ENCODE data around the gene OARD1. TPM values are rescaled to one million over a fixed set of nuclear protein-coding genes. Genes with fewer than 3 reads are reported as not detected.

The OARD1 gene
- total and polyA plus RNA-seq, 11 donors = 12.8 to 28.1 (median 18.5) TPM

DNA sequence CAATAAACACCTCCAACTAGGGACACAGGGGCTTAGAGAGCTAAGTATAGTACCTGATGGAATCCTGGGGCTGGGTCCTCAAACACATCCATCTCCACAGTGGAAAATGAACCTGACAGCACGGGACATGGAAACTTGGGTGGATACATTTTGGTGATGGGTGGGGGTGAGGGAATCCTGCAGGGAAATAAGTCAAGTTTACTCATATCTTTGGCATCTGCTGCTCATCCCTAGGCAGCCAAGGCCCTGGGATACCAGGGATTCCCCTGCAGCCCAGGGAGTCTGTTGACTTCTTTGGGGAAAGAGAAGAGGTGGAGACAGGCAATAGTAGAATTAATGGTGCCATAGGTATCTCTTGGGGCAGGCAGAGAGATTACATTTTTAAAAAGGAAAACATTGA is 12.6 kb downstream of the OARD1 start:
- DNase-seq = no peak
- ATAC-seq = no peak
- Histone ChIP-seq H3K9me3 (no peaks in the 10 kb centered on the region), H3K4me1 (peaks cover 0 to 65% (median 17%) of the 10 kb centered on the region in 12 donors), H3K27ac (peak overlapping the region in 9 of 12 donors; percentile 51 to 90 (median 67)), H3K27me3 (no peaks in the 10 kb centered on the region), H3K4me3 (no peak overlapping the region), H3K36me3 (peaks cover 0 to 41% (median 30%) of the 10 kb centered on the region in 9 donors)
- TF ChIP-seq POLR2A (IDR thresholded peaks at IDR 0.05) = no peak
- TF ChIP-seq, protein P1, sequence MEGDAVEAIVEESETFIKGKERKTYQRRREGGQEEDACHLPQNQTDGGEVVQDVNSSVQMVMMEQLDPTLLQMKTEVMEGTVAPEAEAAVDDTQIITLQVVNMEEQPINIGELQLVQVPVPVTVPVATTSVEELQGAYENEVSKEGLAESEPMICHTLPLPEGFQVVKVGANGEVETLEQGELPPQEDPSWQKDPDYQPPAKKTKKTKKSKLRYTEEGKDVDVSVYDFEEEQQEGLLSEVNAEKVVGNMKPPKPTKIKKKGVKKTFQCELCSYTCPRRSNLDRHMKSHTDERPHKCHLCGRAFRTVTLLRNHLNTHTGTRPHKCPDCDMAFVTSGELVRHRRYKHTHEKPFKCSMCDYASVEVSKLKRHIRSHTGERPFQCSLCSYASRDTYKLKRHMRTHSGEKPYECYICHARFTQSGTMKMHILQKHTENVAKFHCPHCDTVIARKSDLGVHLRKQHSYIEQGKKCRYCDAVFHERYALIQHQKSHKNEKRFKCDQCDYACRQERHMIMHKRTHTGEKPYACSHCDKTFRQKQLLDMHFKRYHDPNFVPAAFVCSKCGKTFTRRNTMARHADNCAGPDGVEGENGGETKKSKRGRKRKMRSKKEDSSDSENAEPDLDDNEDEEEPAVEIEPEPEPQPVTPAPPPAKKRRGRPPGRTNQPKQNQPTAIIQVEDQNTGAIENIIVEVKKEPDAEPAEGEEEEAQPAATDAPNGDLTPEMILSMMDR (IDR thresholded peaks at IDR 0.05) = no peak
- 50 to 90% (median 65%) methylated on average over 1 of the region's 1 CpG for WGBS, 4 donors
- intact Hi-C loops (cut with DNase I) = no loop called here

DNA sequence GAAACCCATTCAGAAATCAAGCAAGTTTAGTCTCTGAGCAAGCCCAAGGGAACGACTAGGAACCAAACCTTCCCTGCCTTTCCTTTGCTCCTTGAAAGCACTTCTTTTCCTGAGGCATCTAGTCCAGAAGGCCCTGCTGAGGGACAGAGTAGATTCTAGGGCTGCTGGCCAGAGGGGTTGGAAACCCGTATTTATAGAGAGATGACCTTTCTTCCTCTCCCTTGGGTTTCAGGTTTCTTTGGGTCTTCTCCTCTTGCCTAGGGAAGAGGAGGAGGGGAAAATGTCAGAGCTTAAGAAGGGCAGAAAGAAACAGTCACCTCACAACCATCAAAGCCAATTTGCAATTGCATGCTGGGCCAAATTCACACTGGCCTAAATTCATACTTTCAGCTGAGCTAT is 13.4 kb downstream of the OARD1 start:
- Histone ChIP-seq H3K9me3 (no peaks in the 10 kb centered on the region), H3K36me3 (peaks cover 0 to 33% (median 23%) of the 10 kb centered on the region in 9 donors), H3K4me3 (peak overlapping the region in 3 of 12 donors; percentile 5 to 10 (median 6)), H3K4me1 (peaks cover 0 to 58% (median 15%) of the 10 kb centered on the region in 12 donors), H3K27me3 (no peaks in the 10 kb centered on the region), H3K27ac (peak overlapping the region in 11 of 12 donors; percentile 9 to 90 (median 60))
- TF ChIP-seq POLR2A (IDR thresholded peaks at IDR 0.05) = no peak
- TF ChIP-seq, protein P1 (IDR thresholded peaks at IDR 0.05) = no peak
- intact Hi-C loops (cut with DNase I) = no loop called here
- ATAC-seq = peak in 1 of 4 donors; percentile 7
- DNase-seq = no peak
- 33 to 55% (median 43%) methylated on average over 2 of the region's 2 CpGs for WGBS, 4 donors

DNA sequence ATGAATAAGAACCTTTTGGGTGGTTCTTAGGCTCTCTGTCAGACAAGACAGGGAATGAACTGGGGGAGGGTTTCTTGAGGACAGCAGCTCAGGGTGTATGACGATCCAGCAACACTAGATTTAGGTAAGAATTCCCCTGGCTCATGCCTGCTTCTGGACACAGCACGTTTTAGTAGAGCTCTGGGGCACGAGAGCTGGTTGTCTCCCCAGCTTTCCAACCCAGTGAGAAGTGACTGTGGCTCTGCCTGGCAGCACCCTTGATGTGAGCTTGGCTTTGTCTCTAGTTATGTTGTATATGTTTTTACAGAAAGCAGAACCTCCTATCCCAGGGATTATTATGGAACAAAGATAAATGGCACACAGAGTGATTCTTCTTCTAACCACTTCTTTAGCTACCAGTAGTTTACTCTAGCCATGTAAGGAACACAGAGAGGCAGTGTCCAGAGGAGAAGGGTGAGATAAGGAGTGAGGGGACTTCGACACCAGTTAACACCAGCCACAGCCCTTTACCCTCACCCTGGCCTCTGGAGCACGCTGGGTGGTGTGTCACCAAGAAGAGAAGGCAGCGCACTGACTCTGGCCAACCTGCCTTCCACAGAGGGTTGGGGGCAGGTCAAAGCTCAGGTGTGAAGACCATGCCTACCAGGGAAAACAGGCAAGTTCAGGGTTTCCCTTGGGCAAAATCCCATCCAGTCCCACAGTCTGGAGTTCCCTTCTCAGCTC is 15.2 kb downstream of the OARD1 start:
- Histone ChIP-seq H3K27me3 (no peaks in the 10 kb centered on the region), H3K36me3 (peaks cover 0 to 19% (median 8%) of the 10 kb centered on the region in 9 donors), H3K4me3 (peak overlapping the region in 5 of 12 donors; percentile 46 to 58 (median 52)), H3K27ac (peak overlapping the region; percentile 11 to 94 (median 87)), H3K4me1 (peaks cover 0 to 62% (median 22%) of the 10 kb centered on the region in 12 donors), H3K9me3 (no peaks in the 10 kb centered on the region)
- DNase-seq = no peak
- intact Hi-C loops (cut with DNase I) = no loop called here
- ATAC-seq = no peak
- WGBS, 4 donors = 34 to 67% (median 63%) methylated on average over 4 to 6 of the region's 6 CpGs
- TF ChIP-seq, protein P1 (IDR thresholded peaks at IDR 0.05) = no peak
- no peak for TF ChIP-seq POLR2A (IDR thresholded peaks at IDR 0.05)

DNA sequence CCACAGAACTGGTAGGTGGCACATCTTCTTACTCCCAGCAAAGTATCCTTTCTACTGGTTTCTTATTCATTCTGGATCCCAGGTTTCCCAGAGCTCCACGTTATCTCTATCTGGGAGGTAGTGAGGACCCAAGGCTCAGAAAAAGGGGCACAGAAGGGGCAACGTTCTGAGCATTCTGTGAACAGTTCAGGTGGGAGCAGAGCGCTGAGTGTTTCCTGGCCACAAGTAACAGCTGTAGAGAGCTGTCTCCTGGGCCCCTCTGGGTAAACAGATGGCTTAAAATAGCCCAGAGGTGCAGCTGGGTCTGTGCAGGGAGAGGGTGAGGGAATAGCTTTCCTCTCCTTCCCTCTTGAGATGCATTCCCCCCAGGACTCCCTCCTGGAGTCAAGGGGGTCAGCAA is 17.0 kb downstream of the OARD1 start:
- intact Hi-C loops (cut with DNase I) = loop anchor here in 1 of 10 donors (1.0 kb wide), 1 partner anchor 17 kb away; the partner anchor contains the start of genes NFYA and OARD1
- DNase-seq (peak in 3 of 5 donors; percentile 52 to 58 (median 53)), ATAC-seq (peak; percentile 65 to 77 (median 68))
- Histone ChIP-seq H3K4me1 (peaks cover 0 to 56% (median 21%) of the 10 kb centered on the region in 12 donors), H3K27ac (peak overlapping the region; percentile 70 to 94 (median 87)), H3K36me3 (peaks cover 0 to 5% (median 0%) of the 10 kb centered on the region in 9 donors), H3K9me3 (no peaks in the 10 kb centered on the region), H3K4me3 (peak overlapping the region in 11 of 12 donors; percentile 6 to 58 (median 52)), H3K27me3 (no peaks in the 10 kb centered on the region)
- peak in 1 of 2 donors; percentile 32 for TF ChIP-seq POLR2A (IDR thresholded peaks at IDR 0.05)
- TF ChIP-seq, protein P1 (IDR thresholded peaks at IDR 0.05) = no peak
- WGBS, 4 donors = 13 to 49% (median 31%) methylated on average over 3 of the region's 3 CpGs

All from heart left ventricle (tissue), 16 donors.